ENCODE data around the gene KBTBD4.

- TF ChIP-seq ZNF274 (IDR thresholded peaks at IDR 0.05; ENCODE audit: borderline replicate concordance, extremely low read depth, low read length) (no peak), EZH2 (IDR thresholded peaks at IDR 0.05; ENCODE audit: low read depth, low read length, severe bottlenecking) (no peak), POLR2AphosphoS5 (IDR thresholded peaks at IDR 0.05; ENCODE audit: low read depth, low read length) (no peak), CTCF (IDR thresholded peaks at IDR 0.05; ENCODE audit: control extremely low read depth in 1 of 3, insufficient read depth in 1 of 3, low read depth in 1 of 3, low read length in 3 of 3) (no peak), TAF1 (IDR thresholded peaks at IDR 0.05; ENCODE audit: low read depth, low read length) (no peak), GTF2F1 (IDR thresholded peaks at IDR 0.05; ENCODE audit: borderline replicate concordance, low read depth, low read length) (no peak), NRF1 (IDR thresholded peaks at IDR 0.05; ENCODE audit: low read depth, low read length) (no peak), SIN3A (conservative IDR thresholded peaks at IDR 0.05 in 1 of 2, IDR thresholded peaks at IDR 0.05 in 1 of 2; ENCODE audit: low read depth in 1 of 2, low read length in 2 of 2) (no peak), JUND (IDR thresholded peaks at IDR 0.05; ENCODE audit: low read length) (no peak), RFX5 (IDR thresholded peaks at IDR 0.05; ENCODE audit: borderline replicate concordance, low read depth, low read length) (no peak)
- TF ChIP-seq, protein P1, sequence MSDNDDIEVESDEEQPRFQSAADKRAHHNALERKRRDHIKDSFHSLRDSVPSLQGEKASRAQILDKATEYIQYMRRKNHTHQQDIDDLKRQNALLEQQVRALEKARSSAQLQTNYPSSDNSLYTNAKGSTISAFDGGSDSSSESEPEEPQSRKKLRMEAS (IDR thresholded peaks at IDR 0.05) = no peak
Observed at GRCh38 chr11:47569646-47570045, 9.1 kb downstream of the KBTBD4 start.
